Activated CD8-positive, alpha-beta memory T cell treated with anti-CD3 and anti-CD28 coated beads for 24 hours (primary cell): ENCODE results near the gene LRRC1.
"Not testable (repeated sequence)": the region's sequence is repeated elsewhere in the genome, so short reads cannot be mapped to it uniquely, and the experiment has no call there.

Experiments used
- DNase-seq: peaks from one replicate; pipeline ENCODE4 v3.0.0-alpha.2; 2020

The LRRC1 gene

DNA sequence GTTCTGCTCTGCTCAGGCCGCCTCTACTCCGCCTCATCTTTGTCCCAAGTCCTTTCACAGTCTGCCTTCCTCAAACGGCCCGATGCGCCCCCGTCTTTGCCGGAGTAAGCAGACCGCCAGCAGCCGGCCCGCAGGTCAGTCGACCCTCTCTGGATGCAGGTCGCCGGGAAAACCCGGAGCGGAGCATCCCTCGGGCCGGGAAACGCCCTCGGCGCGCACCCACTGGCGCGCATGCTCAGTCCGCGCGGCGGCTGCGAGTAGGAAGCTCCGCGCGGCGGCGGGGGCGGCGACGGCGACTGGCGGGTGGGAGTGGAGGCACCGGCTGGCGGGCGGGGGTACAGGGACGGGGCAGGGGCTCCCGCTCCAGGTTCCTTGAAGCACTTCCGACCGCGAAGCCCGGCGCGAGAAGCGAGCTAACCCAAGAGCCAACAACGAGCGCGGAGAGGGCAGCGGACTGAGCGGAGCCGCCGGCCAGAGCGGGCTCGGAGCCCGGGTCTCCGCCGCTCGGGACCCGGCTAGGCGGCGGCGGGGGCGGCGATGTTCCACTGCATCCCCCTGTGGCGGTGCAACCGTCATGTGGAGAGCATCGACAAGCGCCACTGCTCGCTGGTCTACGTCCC lies at the start of gene LRRC1:
Gene LRRC1 (plus strand): TSS at position 286 of the 620 bp plus-strand sequence. CDS start 252 bp downstream, at position 538.
- peak; percentile 96 for DNase-seq

- DNase-seq: no peak
These were observed 48.2 kb upstream of the LRRC1 start for GRCh38 chr6:53746442-53747103.

GRCh38 chr6:53750052-53750650 lies 44.7 kb upstream of the LRRC1 start:
- DNase-seq: no peak

GRCh38 chr6:53751417-53751816 lies 43.4 kb upstream of the LRRC1 start:
- no peak for DNase-seq

GRCh38 chr6:53752440-53752839 lies 42.4 kb upstream of the LRRC1 start:
- no peak for DNase-seq

DNA sequence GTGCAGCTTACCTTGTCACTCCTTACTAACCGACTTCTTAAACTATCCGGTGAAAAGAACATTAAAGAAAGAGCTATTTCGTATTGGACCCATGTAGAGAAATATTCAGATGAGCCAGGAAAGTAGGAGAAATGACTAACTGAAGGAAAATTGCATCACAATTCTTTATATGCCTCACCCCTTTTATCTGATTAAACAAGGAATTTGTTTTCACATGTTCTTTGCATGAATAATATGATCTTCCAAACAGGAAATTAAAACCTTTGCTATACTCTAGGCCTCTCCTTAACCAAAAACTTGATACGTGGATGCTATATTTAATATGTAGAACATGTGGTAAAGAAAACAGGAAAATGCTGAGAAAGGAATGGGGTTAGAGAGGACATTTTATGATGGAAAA lies 41.9 kb upstream of the LRRC1 start:
- DNase-seq: no peak

DNA sequence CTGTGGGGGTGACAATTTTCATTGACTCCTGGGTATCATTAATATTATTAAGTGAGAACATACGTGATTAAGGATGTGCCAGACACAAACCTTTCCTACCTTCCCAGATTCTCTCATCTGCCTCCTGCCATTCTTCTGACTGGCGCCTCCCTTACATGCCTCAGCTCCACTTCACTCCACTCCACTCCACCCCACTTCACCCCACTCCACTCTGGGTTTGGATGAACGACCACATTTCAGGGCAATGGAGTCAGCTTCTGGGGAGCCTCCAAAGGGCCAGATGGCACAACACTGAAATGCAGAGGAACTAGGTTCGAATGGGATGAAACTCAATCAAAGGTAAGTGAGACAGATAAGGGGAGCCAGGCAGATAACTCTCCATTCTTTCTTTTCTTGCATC lies 40.5 kb upstream of the LRRC1 start:
- DNase-seq: no peak

GRCh38 chr6:53756396-53756795 lies 38.4 kb upstream of the LRRC1 start:
- no peak for DNase-seq

DNA sequence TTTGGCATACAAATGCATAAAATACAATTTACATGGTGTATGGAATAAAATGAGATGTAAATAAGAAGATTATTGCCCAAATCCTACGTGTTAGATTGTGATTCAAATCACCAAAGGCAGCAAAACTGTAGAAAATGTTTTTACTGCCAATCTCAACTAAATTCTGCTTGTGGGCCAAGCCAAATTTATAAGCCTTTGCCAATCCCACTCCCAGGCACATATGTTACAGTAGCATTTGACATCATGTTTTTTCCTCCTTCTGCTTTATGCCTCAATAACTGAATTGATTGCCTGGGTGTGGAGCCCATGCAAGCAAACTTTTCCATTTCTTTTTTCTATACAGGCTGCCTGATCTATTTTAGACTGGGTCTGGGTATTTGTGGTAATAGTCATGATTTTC lies 36.3 kb upstream of the LRRC1 start:
- no peak for DNase-seq

DNA sequence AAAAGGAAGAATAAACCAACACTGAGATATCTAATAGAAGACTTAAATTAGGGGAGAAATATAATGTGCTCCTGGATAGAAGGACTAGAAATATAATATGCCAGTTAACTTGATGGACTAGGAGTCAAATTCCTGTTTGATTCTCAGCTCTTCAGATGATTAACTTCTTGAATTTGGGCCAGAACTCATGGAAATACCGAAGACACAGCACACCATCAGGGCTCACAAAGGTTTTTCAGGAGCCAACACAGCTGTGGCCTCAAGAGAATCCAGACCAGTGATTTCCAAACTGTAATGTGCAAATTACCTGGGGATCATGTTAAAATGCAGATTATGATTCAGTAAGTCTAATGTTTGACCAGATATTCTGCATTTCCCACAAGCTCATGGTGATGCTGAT lies 33.8 kb upstream of the LRRC1 start:
- DNase-seq: no peak

DNA sequence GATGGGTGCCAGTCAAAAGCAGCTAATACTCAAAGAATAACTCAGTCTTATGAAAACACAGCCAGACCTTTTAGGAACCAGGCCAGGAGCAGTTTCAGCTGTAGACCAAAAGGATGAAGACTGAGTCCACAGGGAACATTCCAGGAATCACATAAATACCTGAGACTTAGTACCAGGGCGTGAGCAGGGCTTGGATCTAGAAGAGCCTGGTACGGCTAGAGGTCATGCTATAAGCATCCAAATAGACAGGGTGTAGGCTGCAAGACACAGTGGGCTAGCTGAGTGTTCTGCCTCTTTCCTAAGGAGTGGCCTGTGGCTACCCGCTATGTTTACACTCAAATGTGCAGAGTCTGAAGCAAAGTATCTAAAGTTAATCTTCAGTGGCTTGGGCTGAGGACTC lies 29.5 kb upstream of the LRRC1 start:
- DNase-seq: no peak

- no peak for DNase-seq
These were observed 27.9 kb upstream of the LRRC1 start for GRCh38 chr6:53766930-53767329.

GRCh38 chr6:53767941-53768340 lies 26.9 kb upstream of the LRRC1 start:
- no peak for DNase-seq

DNA sequence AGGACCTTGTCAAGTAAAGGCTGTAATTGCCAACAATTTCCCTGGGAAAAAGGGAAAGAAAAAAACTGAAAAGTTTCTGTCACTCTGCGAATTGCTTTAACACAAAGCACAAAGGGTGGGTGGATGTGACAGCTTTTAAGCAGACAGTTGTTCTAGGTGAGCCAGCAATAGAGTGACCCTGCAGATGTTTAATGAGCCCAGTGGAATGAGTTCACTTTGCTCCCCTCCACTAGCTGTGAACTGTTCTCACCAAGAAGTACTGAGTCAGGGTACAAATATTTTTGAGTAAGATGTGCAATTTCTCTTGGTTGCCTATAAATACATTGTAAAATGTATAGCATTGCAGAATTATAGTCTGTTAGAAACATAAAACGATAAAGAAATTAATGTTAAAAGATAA lies 26.2 kb upstream of the LRRC1 start:
- no peak for DNase-seq

DNA sequence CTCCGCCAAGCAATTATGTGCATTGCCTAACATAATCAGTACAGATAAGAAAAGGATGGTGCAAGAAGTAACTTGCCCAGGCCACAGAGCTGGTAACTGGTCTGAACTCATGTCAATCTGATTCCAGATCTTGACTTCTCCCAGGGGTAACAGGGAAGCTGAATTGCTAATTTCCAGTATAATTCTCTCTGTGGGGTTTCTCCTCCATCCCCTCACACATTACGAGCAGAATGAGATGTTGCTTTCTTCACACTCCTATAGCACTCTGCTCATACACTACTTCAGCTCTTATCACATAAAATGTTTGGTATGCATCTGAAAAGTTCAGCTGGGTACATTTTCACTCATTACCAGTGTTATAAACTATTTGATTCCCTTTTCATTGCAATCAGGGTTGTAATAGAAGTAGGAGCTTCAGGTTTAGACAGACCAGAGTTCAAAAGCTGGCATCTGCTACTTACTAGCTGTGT lies 24.0 kb upstream of the LRRC1 start:
- no peak for DNase-seq

GRCh38 chr6:53771785-53772624 lies 22.8 kb upstream of the LRRC1 start:
- no peak for DNase-seq

DNA sequence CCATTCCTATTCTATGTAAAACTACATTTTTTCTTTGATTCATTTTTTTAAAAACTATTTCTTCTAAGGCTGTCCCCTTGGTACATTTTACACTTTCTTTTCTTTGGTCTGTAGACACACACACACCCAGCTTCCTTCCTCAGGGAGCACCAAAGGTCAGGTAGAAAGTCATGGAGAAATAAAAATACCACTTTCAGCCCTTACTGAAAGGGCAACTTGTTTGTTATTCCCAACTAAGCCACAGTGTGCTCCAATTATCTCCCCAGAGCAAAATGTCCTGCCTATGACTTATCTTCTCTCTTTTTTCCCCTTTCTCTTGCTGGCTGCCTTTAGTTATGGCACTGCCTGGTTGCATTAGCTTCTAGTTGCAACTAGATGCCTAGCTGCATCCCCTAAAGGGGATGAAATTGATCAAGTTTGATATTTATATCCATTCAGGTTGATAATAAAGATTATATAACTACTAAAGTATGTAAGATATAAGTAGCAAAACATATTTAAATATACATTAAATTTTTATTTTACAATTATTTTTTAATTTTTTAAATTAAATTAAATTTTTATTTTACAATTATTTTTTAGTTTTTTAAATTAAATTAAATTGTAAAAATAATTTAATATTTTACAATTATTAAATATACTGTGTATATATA lies 21.6 kb upstream of the LRRC1 start:
- no peak for DNase-seq

- not testable (repeated sequence) for DNase-seq
These were observed 18.7 kb upstream of the LRRC1 start for GRCh38 chr6:53776152-53776551.

DNA sequence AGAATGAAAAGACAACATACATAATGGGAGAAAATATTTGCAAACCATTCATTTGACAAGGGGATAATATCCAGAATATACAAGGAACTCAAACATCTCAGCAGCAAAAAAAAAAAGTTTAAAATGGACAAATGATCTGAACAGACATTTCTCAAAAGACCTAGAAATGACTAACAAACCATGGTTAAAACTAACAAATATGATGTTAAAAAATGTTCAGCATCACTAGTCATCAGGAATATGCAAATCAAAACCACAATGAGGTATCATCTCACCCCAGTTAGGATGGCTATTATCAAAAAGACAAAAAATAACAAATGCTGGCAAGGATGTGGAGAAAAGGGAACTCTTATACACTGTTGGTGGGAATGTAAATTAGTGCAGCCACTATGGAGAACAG lies 9.8 kb upstream of the LRRC1 start:
- not testable (repeated sequence) for DNase-seq

DNA sequence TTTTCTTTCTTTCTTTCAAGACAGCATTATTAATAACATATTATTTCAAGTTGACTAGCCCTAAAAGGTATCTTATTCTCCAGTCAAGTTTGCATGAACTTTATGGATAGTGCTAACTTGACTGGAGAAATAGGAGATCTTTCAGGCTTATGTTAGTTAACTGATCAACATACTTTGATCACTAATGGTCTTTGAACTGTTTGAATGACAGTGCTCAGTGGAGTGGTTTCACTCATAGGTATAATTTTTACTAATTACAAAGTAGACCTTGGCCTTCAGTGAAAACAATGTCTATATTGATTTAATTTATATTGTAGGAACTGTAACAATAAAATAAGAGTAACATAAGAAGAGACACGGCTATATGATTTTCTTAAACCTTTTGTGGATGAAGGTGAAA lies 8.0 kb upstream of the LRRC1 start:
- no peak for DNase-seq

DNA sequence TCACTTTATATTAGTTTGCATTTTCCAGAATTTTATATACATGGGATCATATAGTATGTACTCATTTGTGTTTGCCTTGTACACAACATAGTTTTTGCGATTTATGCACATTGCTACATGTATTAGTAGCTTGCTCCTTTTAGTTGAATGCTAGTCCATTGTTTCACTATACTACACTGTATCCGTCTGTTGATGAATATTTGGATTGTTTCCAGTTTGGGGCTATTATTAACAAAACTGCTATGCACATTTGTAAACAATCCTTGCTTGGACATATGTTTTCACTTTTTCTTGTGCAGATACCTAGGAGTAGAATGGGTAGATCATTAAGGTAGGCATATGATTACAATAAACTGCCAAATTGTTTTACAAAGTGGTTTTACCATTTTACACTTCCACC lies 3.9 kb upstream of the LRRC1 start:
- no peak for DNase-seq

DNA sequence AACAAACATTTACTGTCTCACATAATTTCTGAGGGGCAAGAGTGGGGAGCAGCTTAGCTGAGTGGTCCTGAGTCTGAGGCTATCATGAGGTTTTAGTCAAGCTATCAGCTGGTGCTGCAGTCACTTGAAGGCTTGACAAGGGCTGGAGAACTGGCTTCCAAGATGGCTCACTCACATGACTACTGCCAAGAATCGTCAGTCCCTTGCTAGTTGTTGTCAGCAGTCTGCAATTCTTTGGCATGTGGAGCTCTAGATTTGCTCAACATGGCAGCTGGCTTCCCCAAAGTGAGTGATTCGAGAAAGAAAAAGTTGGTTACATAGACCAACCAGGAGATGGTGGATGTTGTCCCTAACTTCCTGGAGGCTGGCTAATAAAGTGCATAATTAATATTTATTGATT lies 2.8 kb upstream of the LRRC1 start:
- no peak for DNase-seq

DNA sequence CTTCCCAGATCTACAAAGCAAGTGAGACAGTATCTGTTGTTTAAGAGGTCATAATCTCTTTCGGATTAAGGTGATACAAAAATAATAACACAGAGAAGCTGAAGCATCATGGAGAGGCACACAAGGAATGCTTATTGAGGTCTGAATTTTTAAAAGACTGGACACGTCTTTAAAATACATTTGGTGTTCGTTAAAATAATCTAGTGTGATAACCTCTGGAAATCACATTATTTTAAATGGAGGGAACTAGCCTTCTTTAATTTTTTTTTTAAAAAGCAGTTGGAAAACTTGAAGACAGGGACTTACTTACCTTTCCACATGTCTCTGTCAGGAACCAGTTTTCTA lies 1.9 kb upstream of the LRRC1 start:
- DNase-seq: no peak
